ENCODE measurements around the gene AKAP12. TPM values are rescaled to one million over a fixed set of nuclear protein-coding genes. Genes with fewer than 3 reads are reported as not detected.
A peak's percentile ranks its signal among the peaks of the same experiment; 100 is the strongest.

Gene AKAP12
- total RNA-seq, 1 donor from 2014 or later, result 10.6 TPM

DNA sequence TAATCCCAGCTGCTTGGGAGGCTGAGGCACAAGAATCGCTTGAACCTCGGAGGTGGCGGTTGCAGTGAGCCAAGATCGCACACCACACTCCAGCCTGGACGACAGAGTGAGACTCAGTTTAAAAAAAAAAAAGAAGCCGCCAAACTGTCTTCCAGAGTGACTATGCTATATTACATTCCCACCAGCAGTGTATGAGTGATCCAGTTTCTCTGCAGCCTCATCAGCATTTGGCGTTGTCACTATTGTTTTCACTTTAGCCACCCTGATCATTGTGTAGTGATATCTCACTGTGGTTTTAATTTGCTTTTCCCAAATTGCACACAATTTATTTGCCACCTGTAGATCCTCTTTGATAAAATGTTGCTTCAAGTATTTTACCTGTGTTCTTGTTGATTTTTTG, 6.0 kb upstream of the AKAP12 start:
- Mint-ChIP-seq H3K9me3 (ENCODE audit: low read depth) (no peaks in the 10 kb centered on the region), H3K27me3 (peaks cover 36% of the 10 kb centered on the region), H3K4me3 (ENCODE audit: low read depth) (no peak overlapping the region), H3K4me1 (ENCODE audit: low read depth) (peaks cover 4% of the 10 kb centered on the region), H3K27ac (no peak overlapping the region), H3K36me3 (ENCODE audit: insufficient read depth) (no peaks in the 10 kb centered on the region)
- no peak for DNase-seq (ENCODE audit: low spot score, unreplicated experiment)
- TF ChIP-seq, protein P1, sequence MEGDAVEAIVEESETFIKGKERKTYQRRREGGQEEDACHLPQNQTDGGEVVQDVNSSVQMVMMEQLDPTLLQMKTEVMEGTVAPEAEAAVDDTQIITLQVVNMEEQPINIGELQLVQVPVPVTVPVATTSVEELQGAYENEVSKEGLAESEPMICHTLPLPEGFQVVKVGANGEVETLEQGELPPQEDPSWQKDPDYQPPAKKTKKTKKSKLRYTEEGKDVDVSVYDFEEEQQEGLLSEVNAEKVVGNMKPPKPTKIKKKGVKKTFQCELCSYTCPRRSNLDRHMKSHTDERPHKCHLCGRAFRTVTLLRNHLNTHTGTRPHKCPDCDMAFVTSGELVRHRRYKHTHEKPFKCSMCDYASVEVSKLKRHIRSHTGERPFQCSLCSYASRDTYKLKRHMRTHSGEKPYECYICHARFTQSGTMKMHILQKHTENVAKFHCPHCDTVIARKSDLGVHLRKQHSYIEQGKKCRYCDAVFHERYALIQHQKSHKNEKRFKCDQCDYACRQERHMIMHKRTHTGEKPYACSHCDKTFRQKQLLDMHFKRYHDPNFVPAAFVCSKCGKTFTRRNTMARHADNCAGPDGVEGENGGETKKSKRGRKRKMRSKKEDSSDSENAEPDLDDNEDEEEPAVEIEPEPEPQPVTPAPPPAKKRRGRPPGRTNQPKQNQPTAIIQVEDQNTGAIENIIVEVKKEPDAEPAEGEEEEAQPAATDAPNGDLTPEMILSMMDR (IDR thresholded peaks at IDR 0.05; ENCODE audit: unreplicated experiment), result no peak

DNA sequence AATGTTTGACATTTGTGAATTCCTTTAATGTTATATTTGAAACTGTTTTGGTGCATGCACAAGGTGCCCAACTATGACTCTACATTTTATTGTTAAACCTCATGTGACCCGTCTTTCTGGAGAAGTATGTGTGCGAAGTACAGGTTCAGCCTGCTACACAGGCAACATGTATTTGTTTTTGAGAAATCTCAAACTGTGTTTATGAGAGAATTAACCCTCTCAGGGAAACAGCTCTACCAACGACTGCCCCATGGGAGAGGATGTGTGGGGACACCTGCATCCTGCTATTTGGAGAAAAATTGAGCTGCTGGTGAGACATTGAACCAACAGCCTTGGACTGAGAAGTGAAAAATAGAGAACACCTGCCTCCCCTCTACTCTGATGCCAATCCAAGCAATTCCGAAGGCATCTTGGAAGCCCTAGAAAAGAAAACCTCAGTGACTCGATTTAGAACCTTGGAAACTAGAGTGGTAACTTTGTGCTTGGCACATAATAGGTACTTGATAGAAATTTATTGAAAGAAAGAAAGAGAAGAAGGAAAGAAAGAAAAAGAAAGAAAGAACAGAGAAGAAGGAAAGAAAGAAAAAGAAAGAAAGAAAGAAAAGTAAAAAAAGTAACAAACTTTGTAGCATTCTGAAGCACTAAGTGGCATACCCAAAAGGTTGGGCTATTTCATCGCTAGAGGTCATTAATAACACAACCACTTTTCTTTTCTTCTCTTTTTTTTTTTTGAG, 2.9 kb upstream of the AKAP12 start:
- DNase-seq (ENCODE audit: low spot score, unreplicated experiment), result no peak
- Mint-ChIP-seq H3K36me3 (ENCODE audit: insufficient read depth) (no peaks in the 10 kb centered on the region), H3K4me3 (ENCODE audit: low read depth) (no peak overlapping the region), H3K27me3 (peaks cover 53% of the 10 kb centered on the region), H3K4me1 (ENCODE audit: low read depth) (peaks cover 9% of the 10 kb centered on the region), H3K27ac (no peak overlapping the region), H3K9me3 (ENCODE audit: low read depth) (no peaks in the 10 kb centered on the region)
- TF ChIP-seq, protein P1 (IDR thresholded peaks at IDR 0.05; ENCODE audit: unreplicated experiment), result no peak

DNA sequence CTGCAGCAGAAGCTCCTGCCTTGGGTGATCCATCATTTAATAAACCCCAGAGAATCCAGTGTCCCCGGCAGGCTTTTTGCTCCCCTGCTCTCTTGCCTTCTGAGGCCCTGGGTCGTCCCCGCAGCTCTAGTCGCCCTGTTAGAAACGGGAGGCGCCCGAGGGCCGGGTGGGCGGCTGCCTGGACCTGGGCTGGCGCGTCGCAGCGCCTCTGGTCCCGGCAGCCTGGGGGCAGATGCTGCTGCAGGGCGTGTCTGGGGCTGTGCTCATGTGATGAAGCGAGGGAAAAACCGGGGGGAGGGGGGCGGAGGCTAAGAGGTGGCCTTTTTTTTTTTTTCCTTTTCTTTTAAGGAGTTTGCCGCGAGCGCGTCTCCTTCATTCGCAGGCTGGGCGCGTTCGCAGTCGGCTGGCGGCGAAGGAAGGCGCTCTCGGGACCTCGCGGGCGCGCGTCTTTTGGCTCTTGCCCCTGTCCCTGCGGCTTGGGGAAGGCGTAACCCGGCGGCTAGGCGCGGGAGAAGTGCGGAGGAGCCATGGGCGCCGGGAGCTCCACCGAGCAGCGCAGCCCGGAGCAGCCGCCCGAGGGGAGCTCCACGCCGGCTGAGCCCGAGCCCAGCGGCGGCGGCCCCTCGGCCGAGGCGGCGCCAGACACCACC, 394 bp downstream of the AKAP12 start:
- TF ChIP-seq, protein P1 (IDR thresholded peaks at IDR 0.05; ENCODE audit: unreplicated experiment), result no peak
- Mint-ChIP-seq H3K9me3 (ENCODE audit: low read depth) (no peaks in the 10 kb centered on the region), H3K4me3 (ENCODE audit: low read depth) (peak overlapping the region; percentile 83), H3K4me1 (ENCODE audit: low read depth) (peaks cover 9% of the 10 kb centered on the region), H3K27me3 (peaks cover 71% of the 10 kb centered on the region), H3K36me3 (ENCODE audit: insufficient read depth) (no peaks in the 10 kb centered on the region), H3K27ac (peak overlapping the region; percentile 86)
- peak; percentile 40 for DNase-seq (ENCODE audit: low spot score, unreplicated experiment)

DNA sequence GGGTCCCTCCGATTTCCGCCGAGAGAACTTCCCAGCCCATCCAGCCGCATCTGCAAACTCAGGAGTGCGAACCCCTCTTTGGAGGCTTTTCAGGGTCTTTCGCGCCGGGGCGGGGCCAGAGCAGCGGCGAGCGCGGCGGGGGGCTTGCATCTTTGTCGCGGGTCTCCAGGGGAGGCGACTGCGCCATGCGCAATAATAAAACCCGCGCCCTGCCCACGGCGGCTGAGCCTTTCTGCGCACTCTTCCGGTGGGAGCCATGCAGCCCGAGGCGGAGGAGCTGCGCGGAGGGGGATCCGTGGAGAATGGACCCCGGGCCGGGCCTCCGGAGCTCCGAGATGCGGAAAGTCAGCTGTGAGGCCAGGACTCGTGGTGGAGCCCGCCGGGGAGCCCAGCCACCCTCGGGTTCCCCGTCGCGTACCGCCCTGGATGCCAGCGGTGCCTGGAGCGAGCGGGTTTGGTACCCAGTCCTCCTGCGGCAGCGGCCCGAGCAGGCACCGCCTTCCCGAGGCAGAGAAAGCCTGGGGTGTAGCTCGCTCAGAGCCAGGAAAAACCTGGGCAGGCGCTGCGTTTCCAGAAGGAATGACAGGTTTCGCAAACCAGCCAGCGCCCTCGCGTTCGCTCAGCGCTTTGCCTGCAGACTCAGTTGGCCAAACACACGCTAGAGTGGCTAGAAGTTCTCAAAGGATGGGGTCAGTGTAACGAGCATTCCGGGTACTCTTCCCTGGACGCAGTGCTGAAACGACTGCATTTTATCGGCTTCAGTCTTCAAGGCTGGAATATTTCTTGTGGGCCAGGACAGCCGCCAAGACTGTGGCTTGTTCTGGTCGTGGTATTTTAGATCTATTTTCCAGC, 1.2 kb downstream of the AKAP12 start:
- Mint-ChIP-seq H3K36me3 (ENCODE audit: insufficient read depth) (no peaks in the 10 kb centered on the region), H3K4me1 (ENCODE audit: low read depth) (peaks cover 9% of the 10 kb centered on the region), H3K9me3 (ENCODE audit: low read depth) (no peaks in the 10 kb centered on the region), H3K27me3 (peaks cover 71% of the 10 kb centered on the region), H3K4me3 (ENCODE audit: low read depth) (peak overlapping the region; percentile 67), H3K27ac (no peak overlapping the region)
- TF ChIP-seq, protein P1 (IDR thresholded peaks at IDR 0.05; ENCODE audit: unreplicated experiment), result no peak
- peak; percentile 19 for DNase-seq (ENCODE audit: low spot score, unreplicated experiment)

DNA sequence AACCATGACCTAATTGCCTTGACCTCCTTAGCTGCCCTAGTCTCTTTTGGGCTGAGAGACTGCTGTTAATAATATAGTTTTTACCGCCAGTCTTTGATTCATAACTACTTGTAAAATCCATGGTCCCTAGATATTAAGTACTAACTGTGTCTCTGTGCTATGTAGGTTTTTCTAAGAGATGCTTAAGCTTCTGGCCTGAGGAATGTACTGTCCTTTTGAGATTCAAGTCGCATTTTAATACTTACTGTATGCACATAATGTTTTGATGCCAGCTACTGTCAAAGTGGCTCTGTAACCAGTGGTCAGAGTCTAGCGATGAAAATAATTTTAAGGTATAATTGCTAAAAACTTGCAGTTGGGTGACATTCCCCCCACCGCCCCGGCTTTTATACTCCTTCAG, 2.1 kb downstream of the AKAP12 start:
- Mint-ChIP-seq H3K36me3 (ENCODE audit: insufficient read depth) (no peaks in the 10 kb centered on the region), H3K9me3 (ENCODE audit: low read depth) (no peaks in the 10 kb centered on the region), H3K4me3 (ENCODE audit: low read depth) (peak overlapping the region; percentile 67), H3K27me3 (peaks cover 63% of the 10 kb centered on the region), H3K4me1 (ENCODE audit: low read depth) (peaks cover 9% of the 10 kb centered on the region), H3K27ac (no peak overlapping the region)
- no peak for DNase-seq (ENCODE audit: low spot score, unreplicated experiment)
- TF ChIP-seq, protein P1 (IDR thresholded peaks at IDR 0.05; ENCODE audit: unreplicated experiment), result no peak
